GM21447 (cell line): Measurements from ENCODE around the gene ADARB2.

ENCODE experiments used
- ATAC-seq: cut with Tn5 transposase; IDR thresholded peaks from one replicate; pipeline ENCODE4 v1.9.1; 2021; ENCODE audit not compliant: unreplicated experiment

The ADARB2 gene

GRCh38 chr10:1687190-1687589 lies 50.1 kb downstream of the ADARB2 start:
- no peak for ATAC-seq

- no peak for ATAC-seq
These were observed 50.9 kb downstream of the ADARB2 start for GRCh38 chr10:1686491-1686749.

- no peak for ATAC-seq
These were observed 51.4 kb downstream of the ADARB2 start for GRCh38 chr10:1685699-1686490.

GRCh38 chr10:1684991-1685390 lies 52.3 kb downstream of the ADARB2 start:
- no peak for ATAC-seq

GRCh38 chr10:1683649-1684048 lies 53.7 kb downstream of the ADARB2 start:
- no peak for ATAC-seq

- no peak for ATAC-seq
These were observed 57.3 kb downstream of the ADARB2 start for GRCh38 chr10:1679821-1680650.

- no peak for ATAC-seq
These were observed 59.2 kb downstream of the ADARB2 start for GRCh38 chr10:1678084-1678483.

- ATAC-seq = no peak
These were observed 59.9 kb downstream of the ADARB2 start for GRCh38 chr10:1677307-1677939.

- peak; percentile 75 for ATAC-seq
These were observed 62.8 kb downstream of the ADARB2 start for GRCh38 chr10:1674501-1674900.

GRCh38 chr10:1673568-1674345 lies 63.6 kb downstream of the ADARB2 start:
- no peak for ATAC-seq

GRCh38 chr10:1672001-1672781 lies 65.1 kb downstream of the ADARB2 start:
- no peak for ATAC-seq

- no peak for ATAC-seq
These were observed 65.8 kb downstream of the ADARB2 start for GRCh38 chr10:1671366-1672000.

- ATAC-seq = no peak
These were observed 66.6 kb downstream of the ADARB2 start for GRCh38 chr10:1670541-1671365.

GRCh38 chr10:1669433-1669832 lies 67.9 kb downstream of the ADARB2 start:
- ATAC-seq = no peak

GRCh38 chr10:1668399-1668798 lies 68.9 kb downstream of the ADARB2 start:
- no peak for ATAC-seq

GRCh38 chr10:1667392-1667791 lies 69.9 kb downstream of the ADARB2 start:
- no peak for ATAC-seq

- ATAC-seq = no peak
These were observed 71.2 kb downstream of the ADARB2 start for GRCh38 chr10:1666147-1666546.

GRCh38 chr10:1665681-1666080 lies 71.6 kb downstream of the ADARB2 start:
- ATAC-seq = no peak

- no peak for ATAC-seq
These were observed 72.2 kb downstream of the ADARB2 start for GRCh38 chr10:1665021-1665661.
